HepG2 (cell line): ENCODE results near the gene FXN. TPM values are rescaled to one million over a fixed set of nuclear protein-coding genes. Genes with fewer than 3 reads are reported as not detected.
A peak's percentile ranks its signal among the peaks of the same experiment; 100 is the strongest.

Experiments
- CEBPB ChIP-seq: IDR thresholded peaks from 2 replicates; pipeline ENCODE4 v1.6.1; 2011; ENCODE audit warnings: low read depth, low read length, improper control_type of control experiment, borderline replicate concordance
- GTF2F1 ChIP-seq: fragments of 150-350 bp; IDR thresholded peaks from 2 replicates; pipeline ENCODE4 v1.6.1; 2014; ENCODE audit warnings: low read length
- MED1 ChIP-seq: sonication (generic); formaldehyde crosslinking; IDR thresholded peaks from 2 replicates; pipeline ENCODE4 v1.4.0; 2020; ENCODE audit warnings: missing genetic modification reagents
- PAXIP1 ChIP-seq: sonication (generic); formaldehyde crosslinking; conservative IDR thresholded peaks from 2 replicates; pipeline ENCODE4 v1.4.0; 2020; ENCODE audit warnings: mild to moderate bottlenecking, missing genetic modification reagents, moderate library complexity
- POLR2G ChIP-seq: fragments of 200-400 bp; formaldehyde crosslinking; IDR thresholded peaks from 2 replicates; pipeline ENCODE4 v1.6.1; 2018; ENCODE audit warnings: mild to moderate bottlenecking, low read depth, low read length, moderate library complexity
- SALL1 ChIP-seq: sonication (generic); formaldehyde crosslinking; IDR thresholded peaks from 2 replicates; pipeline ENCODE4 v1.8.0; 2022; ENCODE audit warnings: mild to moderate bottlenecking, missing genetic modification reagents
- SIN3A ChIP-seq: IDR thresholded peaks from 2 replicates; pipeline ENCODE4 v1.6.1; 2011; ENCODE audit warnings: low read depth, mild to moderate bottlenecking, control low read depth, low read length, borderline replicate concordance
- ZEB1 ChIP-seq: IDR thresholded peaks from 2 replicates; pipeline ENCODE4 v1.6.1; 2012; ENCODE audit warnings: mild to moderate bottlenecking, low read depth, inconsistent platforms; ENCODE audit not compliant: insufficient replicate concordance
- ZFP36L1 ChIP-seq: sonication (generic); formaldehyde crosslinking; IDR thresholded peaks from 2 replicates; pipeline ENCODE4 v1.8.0; 2022; ENCODE audit warnings: mild to moderate bottlenecking, missing genetic modification reagents, moderate library complexity
- ZNF275 ChIP-seq: sonication (generic); formaldehyde crosslinking; IDR thresholded peaks from 2 replicates; pipeline ENCODE4 v1.8.0; 2022; ENCODE audit warnings: missing genetic modification reagents, mild to moderate bottlenecking, inconsistent platforms, borderline replicate concordance
- polyA plus RNA-seq, 8 experiments: library from polyadenylated mRNA; depleted of rRNA in 3 of 8; stranded (reverse) in 7 of 8; unstranded in 1 of 8; fragments of >200 nt; fragmentation: Illumina TruSeq in 4 of 8; extraction: Trizol in 4 of 8; gene quantifications; 2 replicates each; pipeline versions ENCODE4 v1.2.1 to v1.2.3, GENCODE V29; 2011 to 2016; ENCODE audit warnings: low read depth in 4 of 8, missing spikeins in 1 of 8, mixed read lengths in 1 of 8; ENCODE audit not compliant: insufficient read depth in 1 of 8
- total RNA-seq, 5 experiments: library from RNA; depleted of rRNA; stranded (reverse); fragments of >200 nt; fragmentation: Illumina TruSeq; extraction: Trizol; gene quantifications; 2 replicates each; pipeline ENCODE4 v1.2.3, GENCODE V29; 2016; ENCODE audit warnings: low read depth in 1 of 5

Gene FXN
- total and polyA plus RNA-seq, 2 of the 13 experiments (the other 11 are each of a cell fraction or from before 2014, with no cell fraction given): 24.1 to 26.0 TPM

- TF ChIP-seq PAXIP1 (CRISPR knock-in tag) (0 out of 2 replicates have a peak, but pooled peaks have one; percentile 6), ZEB1 (peak; percentile 95), CEBPB (no peak), ZNF275 (0 out of 2 replicates have a peak, but pooled peaks have one; percentile 67), GTF2F1 (no peak), MED1 (CRISPR knock-in tag) (peak; percentile 21; the same call in 1 of the 2 replicates), ZFP36L1 (CRISPR knock-in tag) (0 out of 2 replicates have a peak, but pooled peaks have one; percentile 38), SALL1 (CRISPR knock-in tag) (peak; percentile 36; the same call in 1 of the 2 replicates), POLR2G (0 out of 2 replicates have a peak, but pooled peaks have one; percentile 13), SIN3A (0 out of 2 replicates have a peak, but pooled peaks have one; percentile 35)
Measured at GRCh38 chr9:69122082-69122548, 86.6 kb downstream of the FXN start (continued).
